IMR-90 (cell line): Measurements from ENCODE around the gene GNG7.

ENCODE experiments used
- CEBPB ChIP-seq: IDR thresholded peaks from 2 replicates; pipeline ENCODE4 v1.6.1; 2012; ENCODE audit warnings: low read depth, low read length, improper control_type of control experiment
- FOS ChIP-seq: fragments of 150-350 bp; IDR thresholded peaks from 2 replicates; pipeline ENCODE4 v1.6.1; 2016; ENCODE audit warnings: low read depth, low read length
- NFE2L2 ChIP-seq: fragments of 150-350 bp; IDR thresholded peaks from 2 replicates; pipeline ENCODE4 v1.6.1; 2016; ENCODE audit warnings: low read depth, mild to moderate bottlenecking, low read length
- POLR2A ChIP-seq: IDR thresholded peaks from 2 replicates; pipeline ENCODE4 v1.6.1; 2012; ENCODE audit warnings: mild to moderate bottlenecking, low read depth, low read length
- RFX5 ChIP-seq: IDR thresholded peaks from 2 replicates; pipeline ENCODE4 v1.8.0; 2012; ENCODE audit warnings: low read depth, mild to moderate bottlenecking, low read length, moderate library complexity
- SMC3 ChIP-seq: fragments of 150-350 bp; IDR thresholded peaks from 2 replicates; pipeline ENCODE4 v1.6.1; 2016; ENCODE audit warnings: low read depth, mild to moderate bottlenecking, antibody characterized with exemption, low read length, moderate library complexity
- TF ChIP-seq, protein P1 (sequence below): conservative IDR thresholded peaks from 2 replicates; pipeline ENCODE4 v1.5.1; 2012; ENCODE audit warnings: mild to moderate bottlenecking, low read depth, low read length, improper control_type of control experiment
- TF ChIP-seq, protein P2 (sequence below): fragments of 150-350 bp; IDR thresholded peaks from 2 replicates; pipeline ENCODE4 v1.6.1; 2017; ENCODE audit warnings: mild to moderate bottlenecking, antibody characterized with exemption, low read length, low read depth

DNA sequence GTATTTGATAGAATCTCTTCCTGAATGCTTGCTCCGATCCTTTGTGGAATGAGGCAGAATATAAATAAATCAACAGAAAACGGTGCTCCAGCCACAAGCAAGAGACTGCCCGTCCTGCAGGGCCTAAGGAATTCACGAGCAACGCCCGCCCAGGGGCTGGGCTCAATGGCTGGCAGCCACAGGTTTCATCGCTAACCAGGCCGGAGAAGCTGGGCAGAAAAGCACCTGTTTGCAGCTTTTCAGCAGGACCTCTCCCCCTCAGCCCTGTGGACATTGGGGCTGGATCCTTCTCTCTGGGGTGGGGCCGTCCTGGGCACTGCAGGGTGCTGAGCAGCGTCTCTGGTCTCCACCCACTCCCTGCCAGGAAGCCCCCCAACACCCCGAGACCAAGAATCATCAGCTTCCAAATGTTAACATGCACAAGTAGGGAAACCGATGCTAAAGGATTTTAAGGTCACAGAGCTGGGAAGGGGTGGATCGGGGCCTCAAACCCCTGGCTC is 124.1 kb downstream of the GNG7 start:
- TF ChIP-seq, protein P1, sequence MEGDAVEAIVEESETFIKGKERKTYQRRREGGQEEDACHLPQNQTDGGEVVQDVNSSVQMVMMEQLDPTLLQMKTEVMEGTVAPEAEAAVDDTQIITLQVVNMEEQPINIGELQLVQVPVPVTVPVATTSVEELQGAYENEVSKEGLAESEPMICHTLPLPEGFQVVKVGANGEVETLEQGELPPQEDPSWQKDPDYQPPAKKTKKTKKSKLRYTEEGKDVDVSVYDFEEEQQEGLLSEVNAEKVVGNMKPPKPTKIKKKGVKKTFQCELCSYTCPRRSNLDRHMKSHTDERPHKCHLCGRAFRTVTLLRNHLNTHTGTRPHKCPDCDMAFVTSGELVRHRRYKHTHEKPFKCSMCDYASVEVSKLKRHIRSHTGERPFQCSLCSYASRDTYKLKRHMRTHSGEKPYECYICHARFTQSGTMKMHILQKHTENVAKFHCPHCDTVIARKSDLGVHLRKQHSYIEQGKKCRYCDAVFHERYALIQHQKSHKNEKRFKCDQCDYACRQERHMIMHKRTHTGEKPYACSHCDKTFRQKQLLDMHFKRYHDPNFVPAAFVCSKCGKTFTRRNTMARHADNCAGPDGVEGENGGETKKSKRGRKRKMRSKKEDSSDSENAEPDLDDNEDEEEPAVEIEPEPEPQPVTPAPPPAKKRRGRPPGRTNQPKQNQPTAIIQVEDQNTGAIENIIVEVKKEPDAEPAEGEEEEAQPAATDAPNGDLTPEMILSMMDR: no peak
- TF ChIP-seq FOS (no peak), POLR2A (no peak), SMC3 (no peak), RFX5 (no peak), NFE2L2 (no peak), CEBPB (no peak)
- TF ChIP-seq, protein P2, sequence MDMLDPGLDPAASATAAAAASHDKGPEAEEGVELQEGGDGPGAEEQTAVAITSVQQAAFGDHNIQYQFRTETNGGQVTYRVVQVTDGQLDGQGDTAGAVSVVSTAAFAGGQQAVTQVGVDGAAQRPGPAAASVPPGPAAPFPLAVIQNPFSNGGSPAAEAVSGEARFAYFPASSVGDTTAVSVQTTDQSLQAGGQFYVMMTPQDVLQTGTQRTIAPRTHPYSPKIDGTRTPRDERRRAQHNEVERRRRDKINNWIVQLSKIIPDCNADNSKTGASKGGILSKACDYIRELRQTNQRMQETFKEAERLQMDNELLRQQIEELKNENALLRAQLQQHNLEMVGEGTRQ: no peak
